BE2C (cell line): ENCODE measurements around the gene DYNC1LI1.

Experiments used
- DNase-seq: peaks from one replicate; pipeline ENCODE4 v3.0.0-alpha.2; 2020
- H3K27me3 ChIP-seq: fragments of 250-450 bp; sonication (Bioruptor Pico); 2 replicates; pipeline ENCODE4 v1.5.1; 2020; ENCODE audit warnings: mild to moderate bottlenecking
- H3K36me3 ChIP-seq: fragments of 250-450 bp; sonication (Bioruptor Pico); 2 replicates; pipeline ENCODE4 v1.5.1; 2020; ENCODE audit warnings: mild to moderate bottlenecking
- H3K4me1 ChIP-seq: fragments of 250-450 bp; sonication (Bioruptor Pico); 2 replicates; pipeline ENCODE4 v1.5.1; 2020
- H3K4me3 ChIP-seq: 2 replicates; pipeline ENCODE4 v1.5.1; 2011; ENCODE audit warnings: low read depth, low read length
- H3K9me3 ChIP-seq: fragments of 250-450 bp; sonication (Bioruptor Pico); 2 replicates; pipeline ENCODE4 v1.5.1; 2020
- CTCF ChIP-seq: IDR thresholded peaks from 2 replicates; pipeline ENCODE4 v1.5.1; 2012; ENCODE audit warnings: mild to moderate bottlenecking, low read depth, low read length

DYNC1LI1 gene

GRCh38 chr3:32501783-32502117, 68.9 kb downstream of the DYNC1LI1 start:
- H3K27me3 ChIP-seq: no peaks in the 10 kb centered on the region
- H3K4me3 ChIP-seq: peak overlapping the region; percentile 67
- H3K36me3 ChIP-seq: no peaks in the 10 kb centered on the region
- H3K9me3 ChIP-seq: no peaks in the 10 kb centered on the region
- no peak for DNase-seq
- H3K4me1 ChIP-seq: no peaks in the 10 kb centered on the region
- no peak for TF ChIP-seq CTCF

- H3K9me3 ChIP-seq: no peaks in the 10 kb centered on the region
- H3K27me3 ChIP-seq: no peaks in the 10 kb centered on the region
- no peak for TF ChIP-seq CTCF
- DNase-seq: no peak
- peak overlapping the region; percentile 67 for H3K4me3 ChIP-seq
- H3K36me3 ChIP-seq: no peaks in the 10 kb centered on the region
- no peaks in the 10 kb centered on the region for H3K4me1 ChIP-seq
Observed at GRCh38 chr3:32500880-32501782, 69.5 kb downstream of the DYNC1LI1 start.

- no peak for TF ChIP-seq CTCF
- no peak for DNase-seq
- Histone ChIP-seq H3K36me3 (no peaks in the 10 kb centered on the region), H3K9me3 (no peaks in the 10 kb centered on the region), H3K27me3 (no peaks in the 10 kb centered on the region), H3K4me3 (no peak overlapping the region), H3K4me1 (no peaks in the 10 kb centered on the region)
Observed at GRCh38 chr3:32500231-32500630, 70.4 kb downstream of the DYNC1LI1 start.

- TF ChIP-seq CTCF: no peak
- DNase-seq: no peak
- Histone ChIP-seq H3K27me3 (no peaks in the 10 kb centered on the region), H3K36me3 (no peaks in the 10 kb centered on the region), H3K9me3 (no peaks in the 10 kb centered on the region), H3K4me3 (no peak overlapping the region), H3K4me1 (no peaks in the 10 kb centered on the region)
Observed at GRCh38 chr3:32499585-32499984, 71.1 kb downstream of the DYNC1LI1 start.

GRCh38 chr3:32498992-32499391, 71.7 kb downstream of the DYNC1LI1 start:
- TF ChIP-seq CTCF: no peak
- H3K4me1 ChIP-seq: no peaks in the 10 kb centered on the region
- H3K9me3 ChIP-seq: no peaks in the 10 kb centered on the region
- H3K36me3 ChIP-seq: no peaks in the 10 kb centered on the region
- H3K4me3 ChIP-seq: no peak overlapping the region
- H3K27me3 ChIP-seq: no peaks in the 10 kb centered on the region
- DNase-seq: no peak

- Histone ChIP-seq H3K4me1 (no peaks in the 10 kb centered on the region), H3K36me3 (no peaks in the 10 kb centered on the region), H3K9me3 (no peaks in the 10 kb centered on the region), H3K4me3 (no peak overlapping the region), H3K27me3 (no peaks in the 10 kb centered on the region)
- no peak for DNase-seq
- no peak for TF ChIP-seq CTCF
Observed at GRCh38 chr3:32498252-32498651, 72.4 kb downstream of the DYNC1LI1 start.
